ENCODE measurements around the gene MTERF4.

Gene MTERF4, protein sequence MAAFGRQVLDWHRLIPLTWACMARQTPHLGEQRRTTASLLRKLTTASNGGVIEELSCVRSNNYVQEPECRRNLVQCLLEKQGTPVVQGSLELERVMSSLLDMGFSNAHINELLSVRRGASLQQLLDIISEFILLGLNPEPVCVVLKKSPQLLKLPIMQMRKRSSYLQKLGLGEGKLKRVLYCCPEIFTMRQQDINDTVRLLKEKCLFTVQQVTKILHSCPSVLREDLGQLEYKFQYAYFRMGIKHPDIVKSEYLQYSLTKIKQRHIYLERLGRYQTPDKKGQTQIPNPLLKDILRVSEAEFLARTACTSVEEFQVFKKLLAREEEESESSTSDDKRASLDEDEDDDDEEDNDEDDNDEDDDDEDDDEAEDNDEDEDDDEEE

DNA sequence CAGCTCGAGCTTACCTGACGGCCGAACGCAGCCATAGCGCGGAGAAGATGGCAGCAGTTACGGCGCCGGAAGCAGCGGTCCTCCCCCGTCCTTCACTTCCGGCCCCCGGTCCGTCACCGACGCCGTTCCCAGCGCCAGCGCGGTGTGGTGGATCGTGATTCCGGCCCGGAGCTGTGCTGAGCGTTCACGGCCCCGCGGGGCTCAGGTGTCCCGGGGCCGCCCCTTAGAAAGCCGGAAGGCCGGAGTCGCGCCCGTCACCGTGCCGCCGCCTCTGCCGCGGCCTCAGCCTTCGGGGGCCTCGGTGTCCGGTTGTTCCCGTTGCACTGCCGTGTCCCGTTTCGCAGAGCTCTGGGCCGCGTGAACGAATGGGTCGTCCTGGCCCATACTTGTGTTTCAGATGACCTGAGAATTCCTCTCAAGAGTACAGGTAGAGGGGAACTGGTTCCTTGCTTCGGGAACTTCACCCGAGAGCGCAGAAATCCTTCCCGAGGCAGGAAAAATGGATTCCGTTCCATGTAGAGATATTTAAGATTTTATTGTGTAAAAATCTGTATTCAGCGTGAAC lies at the start of gene MTERF4:
TSS of gene MTERF4 (minus strand) at position 49 of the 565 bp plus-strand sequence. CDS start at position 35, 14 bp downstream.
- DNase-seq, result peak; percentile 50

DNA sequence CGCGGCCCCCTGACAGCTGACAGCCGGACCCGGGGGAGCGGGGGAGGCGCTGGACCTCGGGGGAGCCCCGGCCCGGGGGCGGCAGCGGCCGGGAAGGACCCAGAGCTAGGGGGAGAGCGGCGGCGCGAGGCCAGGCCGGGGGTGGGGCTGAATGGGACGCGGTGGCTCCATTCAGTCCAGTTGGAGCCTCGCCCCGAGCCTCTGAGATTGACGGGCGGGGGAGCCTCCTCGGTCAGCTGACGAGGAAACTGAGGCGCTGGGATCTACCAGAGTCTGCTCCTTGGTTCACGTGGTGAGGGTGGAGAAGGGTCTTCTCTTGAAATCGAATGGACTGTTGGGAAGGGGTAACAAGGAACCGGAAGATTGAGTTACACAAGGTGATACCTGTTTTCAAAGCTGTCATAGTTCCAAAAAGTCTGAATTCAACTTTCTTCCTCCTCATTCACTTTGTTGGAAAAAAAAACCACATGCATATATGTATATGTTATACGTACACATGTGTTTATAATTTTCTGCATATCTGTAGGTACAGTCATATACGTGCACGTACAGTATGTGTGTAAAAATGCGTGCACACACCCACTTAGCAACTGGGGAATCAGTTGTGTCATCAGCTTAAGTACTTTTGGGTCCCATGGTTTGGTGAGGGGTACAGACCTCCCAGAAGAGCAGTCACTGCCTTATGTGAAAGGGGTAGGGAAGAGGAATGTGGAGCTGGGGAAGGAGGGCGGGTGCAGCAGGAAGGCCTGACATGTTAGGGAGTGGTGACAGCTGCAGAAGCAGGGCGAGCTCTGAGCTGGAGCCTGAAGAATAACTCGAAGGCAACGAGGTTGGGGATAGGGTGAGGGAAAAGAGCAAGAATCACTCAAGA lies 48.8 kb upstream of the MTERF4 start:
- no peak for DNase-seq

DNA sequence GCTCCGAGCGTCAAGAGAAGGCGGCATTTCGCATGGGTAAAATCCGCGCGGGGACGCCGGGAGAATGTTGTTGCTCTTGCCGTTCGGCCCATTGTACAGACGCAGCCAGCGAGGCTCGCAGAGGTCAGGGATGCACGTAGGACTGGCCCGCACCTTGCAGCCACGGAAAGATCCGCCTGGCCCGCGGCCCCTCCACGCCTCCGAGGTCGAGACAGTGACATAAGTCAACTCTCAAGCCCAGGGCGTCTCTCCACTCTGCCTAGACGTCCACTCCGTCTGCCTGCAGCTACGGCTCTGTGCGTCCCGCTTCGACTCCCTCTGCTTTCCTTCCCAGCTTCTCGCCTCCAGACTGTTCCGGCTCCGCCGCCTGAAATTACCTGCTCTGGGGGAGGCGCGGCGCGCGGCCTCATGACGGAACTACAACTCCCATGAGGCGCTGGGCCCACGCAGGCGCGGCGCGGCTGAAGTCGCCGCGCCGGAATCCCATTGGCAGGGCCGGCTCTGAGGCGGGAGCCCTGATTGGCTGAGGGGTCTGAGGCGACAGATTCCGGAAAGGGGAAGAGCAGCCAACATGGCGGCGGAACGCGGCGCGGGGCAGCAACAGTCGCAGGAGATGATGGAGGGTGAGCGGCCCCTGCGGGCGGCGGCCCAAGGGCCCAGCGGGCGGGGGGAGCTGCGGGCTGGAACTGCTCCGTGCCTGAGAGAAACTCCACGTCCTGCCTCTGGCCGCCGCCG lies 48.0 kb upstream of the MTERF4 start, which contains the start of gene PPP1R7:
TSS of gene PPP1R7 (plus strand) at position 543 of the 735 bp plus-strand sequence. CDS start at position 572, 29 bp downstream.
- DNase-seq, result peak; percentile 88

DNA sequence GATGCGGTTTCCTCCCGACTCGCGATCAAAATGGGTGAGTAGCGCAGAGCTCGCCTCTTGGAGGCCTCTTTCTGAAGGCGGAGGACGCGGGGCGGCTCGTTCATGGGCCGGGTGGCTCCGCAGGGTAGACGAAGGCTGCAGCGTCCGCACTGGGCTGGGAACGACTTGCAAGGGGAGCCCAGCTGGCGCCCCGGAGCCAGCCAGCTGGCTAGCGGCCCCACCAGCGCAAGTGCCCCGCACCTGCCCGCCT lies 47.5 kb upstream of the MTERF4 start:
- DNase-seq, result no peak

DNA sequence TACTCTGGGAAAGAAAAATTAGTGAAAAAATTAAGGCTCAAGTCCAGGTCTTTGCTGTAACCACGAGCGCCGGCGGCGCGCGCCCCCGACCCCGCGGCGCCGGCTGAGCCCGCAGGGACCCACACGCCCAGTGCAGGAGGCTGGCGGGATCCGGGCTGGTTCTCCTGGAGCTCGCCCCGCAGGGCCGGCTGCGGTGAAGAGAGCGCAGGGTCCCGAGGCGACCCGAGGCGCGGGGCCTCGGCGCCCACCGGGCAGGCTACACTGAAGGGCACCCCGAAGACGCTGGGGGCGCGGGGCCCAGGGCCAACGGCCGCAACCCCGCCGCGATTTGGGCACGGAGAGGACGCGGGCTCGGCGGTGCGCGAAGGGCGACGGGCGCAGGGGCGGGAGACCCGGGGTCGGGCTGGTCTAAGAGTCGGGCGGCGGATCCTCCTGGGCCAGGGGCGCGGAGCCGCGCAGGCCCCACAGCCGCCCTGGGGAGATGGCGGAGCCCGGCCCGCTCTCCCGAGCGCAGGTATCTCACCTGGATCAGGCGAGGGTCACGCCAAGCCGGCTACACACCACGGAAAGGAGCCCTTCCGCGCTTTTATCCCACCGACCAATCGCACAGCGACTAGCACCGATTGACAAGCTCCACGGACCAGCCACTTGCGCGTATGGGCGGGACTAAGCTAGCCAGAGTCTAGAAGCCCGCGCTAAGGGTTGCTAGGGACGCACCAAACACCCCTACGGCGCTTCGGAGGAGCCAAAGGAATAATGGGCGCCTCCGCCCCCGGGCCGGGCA lies 47.0 kb upstream of the MTERF4 start, which contains the start of gene PASK:
TSS of gene PASK (minus strand) at position 582 of the 784 bp plus-strand sequence. CDS start 6,440 bp downstream, outside the sequence.
- peak; percentile 88 for DNase-seq

DNA sequence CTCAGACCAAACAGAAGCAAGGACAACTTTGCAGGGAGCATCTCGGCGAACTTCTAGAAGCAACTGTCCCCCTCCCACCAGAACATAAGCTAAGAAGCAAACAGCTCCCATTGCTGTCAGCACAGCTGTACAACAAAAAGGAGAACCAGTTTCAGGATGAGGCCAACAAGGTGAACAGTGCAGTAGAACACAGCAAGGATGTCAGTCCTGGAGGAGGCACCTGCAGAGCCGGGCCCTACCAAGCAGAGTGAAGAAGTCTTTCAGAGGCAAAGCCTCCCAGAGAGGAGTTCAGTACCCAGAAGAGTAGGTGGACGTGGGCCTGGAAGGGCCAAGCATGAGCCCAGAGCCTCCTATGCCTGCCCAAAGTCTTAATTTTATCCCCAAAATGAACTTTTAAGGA lies 46.2 kb upstream of the MTERF4 start:
- no peak for DNase-seq

DNA sequence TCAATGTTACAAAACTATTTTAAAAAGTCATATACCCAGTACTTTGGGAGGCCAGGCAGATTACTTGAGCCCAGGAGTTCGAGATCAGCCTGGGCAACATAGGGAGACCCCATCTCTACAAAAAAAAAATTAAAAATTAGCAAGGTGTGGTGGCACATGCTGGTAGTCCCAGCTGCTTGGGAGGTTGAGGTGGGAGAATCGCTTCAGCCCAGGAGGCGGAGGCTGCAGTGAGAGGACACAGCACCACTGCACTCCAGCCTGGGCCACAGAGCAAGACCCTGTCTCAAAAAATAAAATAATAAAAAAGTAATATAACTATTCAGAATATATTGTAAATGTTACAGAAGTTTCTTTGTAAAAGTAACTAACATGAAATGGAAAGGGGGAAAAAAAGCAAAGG lies 45.2 kb upstream of the MTERF4 start:
- DNase-seq, result no peak

DNA sequence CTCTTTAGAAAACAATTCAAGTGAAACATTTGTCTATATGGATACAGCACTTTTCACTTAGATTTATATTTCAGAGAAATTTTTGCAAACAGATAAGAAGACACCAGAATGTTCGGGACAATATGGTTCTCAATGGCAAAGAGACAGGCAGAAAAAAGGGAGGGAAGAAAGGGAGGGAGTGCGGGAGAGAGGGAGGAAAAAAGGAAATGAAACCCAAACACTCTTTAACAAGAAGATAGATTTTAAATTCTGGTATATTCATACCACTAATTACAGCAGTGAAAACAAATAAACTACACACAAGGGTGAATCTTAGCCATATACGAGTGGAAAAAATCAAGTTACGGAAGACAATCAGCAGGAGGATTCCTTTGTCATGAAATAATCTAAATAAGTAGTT lies 44.2 kb upstream of the MTERF4 start:
- no peak for DNase-seq

DNA sequence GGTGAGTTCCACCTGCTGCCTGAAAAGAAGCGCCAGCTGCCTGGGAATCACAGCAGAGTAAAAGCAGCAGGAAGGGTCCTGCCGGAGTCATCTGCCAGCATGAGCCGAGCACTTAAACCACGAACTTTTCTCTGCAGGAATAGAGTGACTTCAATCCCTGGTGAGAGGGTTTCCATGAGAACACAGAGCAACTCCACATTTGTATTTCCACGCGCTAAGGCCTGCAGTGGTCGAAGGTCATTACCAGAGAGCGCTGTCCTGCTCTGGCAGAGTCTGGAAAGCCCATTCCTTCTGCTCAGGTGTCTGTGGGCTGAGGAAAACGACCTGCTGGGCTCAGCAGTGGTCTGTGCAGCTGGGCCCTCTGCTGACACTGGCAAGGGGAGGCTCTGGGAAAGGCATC lies 40.5 kb upstream of the MTERF4 start:
- DNase-seq, result no peak

DNA sequence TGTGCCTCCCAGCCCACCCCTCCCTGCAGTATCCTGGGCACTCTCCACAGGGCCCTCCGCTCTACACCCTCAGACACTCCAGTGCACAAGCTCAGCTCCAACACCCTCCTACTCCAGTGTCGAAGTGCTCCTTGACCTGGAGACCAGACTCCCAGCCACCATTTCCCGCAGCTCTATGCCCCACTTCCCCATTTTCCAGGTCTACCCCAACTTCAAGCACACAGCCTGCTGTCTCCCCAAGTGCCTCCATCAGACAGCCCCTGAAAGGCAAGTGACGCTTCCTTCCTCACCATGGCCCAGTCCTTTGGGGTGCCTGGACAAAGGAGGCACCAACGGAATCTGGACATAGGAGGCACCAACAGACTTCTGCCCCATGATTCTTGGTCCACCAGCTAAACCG lies 40.0 kb upstream of the MTERF4 start:
- no peak for DNase-seq

DNA sequence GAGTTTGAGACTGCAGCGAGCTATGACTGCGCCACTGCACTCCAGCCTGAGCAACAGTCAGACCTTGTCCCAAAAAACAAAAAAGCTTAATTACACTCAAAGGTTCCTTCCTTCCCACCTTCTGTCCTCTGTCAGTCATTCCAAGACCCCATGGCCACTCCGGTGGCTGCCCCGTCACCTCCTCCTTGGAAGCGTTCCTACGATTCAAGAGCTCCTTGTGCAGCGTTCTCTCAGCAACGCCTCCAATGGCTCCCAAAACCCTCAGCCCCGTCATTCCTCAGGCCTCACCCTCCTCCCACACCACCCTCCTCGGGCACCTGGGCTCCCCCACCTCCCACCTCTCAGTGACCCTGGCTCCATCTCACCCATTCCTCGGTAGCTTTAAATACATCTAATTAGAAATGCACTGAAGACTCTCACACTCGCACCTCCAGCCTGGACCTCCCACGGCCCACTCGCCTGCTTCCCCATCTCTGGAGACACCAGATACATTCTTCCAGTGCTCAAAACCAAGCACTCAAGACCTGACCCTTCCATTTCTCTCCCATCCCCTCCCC lies 39.2 kb upstream of the MTERF4 start:
- no peak for DNase-seq

DNA sequence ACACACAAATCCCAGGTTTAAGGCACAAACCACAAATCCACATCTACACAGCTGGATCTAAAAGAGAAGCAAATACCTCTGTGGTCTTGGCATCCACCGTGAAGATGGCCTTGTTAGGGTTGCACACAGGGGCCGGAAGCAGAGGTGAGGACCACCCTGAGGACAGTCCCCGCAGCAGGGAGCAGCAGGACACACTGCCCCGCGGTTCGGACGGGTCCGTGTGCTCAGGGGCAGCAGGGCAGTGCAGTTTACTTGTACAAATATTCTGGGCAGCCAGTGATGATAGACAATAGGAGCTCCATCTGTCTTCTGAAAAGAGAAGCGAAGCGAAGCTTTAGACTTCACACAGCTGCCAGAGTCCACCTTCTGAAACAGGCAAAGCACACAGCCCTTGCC lies 38.4 kb upstream of the MTERF4 start:
- no peak for DNase-seq

DNA sequence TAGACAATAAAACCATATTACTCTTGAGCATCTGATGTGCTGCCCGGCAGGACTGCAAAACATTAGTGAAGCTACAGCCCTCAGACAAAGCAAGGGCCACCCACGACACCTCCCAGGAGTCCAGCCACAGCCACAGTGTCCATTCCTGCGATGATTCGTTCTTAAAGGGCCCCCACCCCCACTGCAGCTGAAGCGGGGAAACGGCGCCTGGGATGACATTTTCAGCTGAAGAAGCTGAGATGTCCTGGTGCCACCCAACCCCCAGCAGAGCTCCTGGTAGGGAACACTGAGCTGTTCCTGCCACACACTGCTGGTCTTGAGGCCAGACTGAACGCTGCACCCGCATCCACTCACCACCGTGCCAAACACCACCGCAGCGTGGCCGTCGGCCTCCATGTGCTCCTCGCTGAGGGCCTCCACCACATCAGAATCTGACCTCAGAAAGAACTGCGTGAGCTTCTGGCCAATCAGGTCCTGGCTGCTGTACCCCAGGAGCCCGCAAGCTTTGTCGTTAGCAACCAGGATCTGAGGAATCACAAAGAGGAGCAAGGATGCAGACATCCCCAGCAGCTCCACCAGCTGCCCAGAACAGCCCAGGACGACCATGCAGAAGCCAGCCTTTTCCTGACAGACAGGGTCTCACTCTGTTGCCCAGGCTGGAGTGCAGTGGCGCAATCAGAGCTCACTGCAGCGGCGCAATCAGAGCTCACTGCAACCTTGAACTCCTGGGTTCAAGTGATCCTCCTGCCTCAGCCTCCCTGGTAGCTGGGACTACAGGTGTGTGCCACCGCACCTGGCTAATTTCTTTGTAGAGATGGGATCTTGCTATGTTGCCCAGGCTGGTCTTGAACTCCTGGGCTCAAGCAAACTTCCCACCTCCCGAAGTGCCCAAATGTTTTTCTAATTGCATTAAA lies 37.7 kb upstream of the MTERF4 start:
- DNase-seq, result no peak

DNA sequence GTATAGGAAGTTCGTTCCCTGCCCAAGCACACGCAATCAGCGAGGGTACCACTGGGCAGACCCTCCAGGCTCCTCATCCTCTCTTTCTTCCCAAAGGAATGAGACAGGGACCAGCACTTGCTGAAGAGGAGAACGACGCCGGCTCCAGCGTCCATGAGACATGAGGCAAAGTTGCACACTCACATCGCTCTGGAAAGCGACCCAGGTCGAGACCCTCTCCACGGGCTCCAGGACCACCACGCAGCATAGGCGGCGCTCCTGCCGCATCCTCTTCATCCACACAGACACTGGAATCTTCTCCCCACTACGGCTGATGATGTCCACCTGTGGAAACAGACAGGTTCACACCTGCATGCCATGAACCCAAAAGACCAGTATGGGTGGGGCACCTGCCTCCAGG lies 36.4 kb upstream of the MTERF4 start:
- DNase-seq, result no peak

DNA sequence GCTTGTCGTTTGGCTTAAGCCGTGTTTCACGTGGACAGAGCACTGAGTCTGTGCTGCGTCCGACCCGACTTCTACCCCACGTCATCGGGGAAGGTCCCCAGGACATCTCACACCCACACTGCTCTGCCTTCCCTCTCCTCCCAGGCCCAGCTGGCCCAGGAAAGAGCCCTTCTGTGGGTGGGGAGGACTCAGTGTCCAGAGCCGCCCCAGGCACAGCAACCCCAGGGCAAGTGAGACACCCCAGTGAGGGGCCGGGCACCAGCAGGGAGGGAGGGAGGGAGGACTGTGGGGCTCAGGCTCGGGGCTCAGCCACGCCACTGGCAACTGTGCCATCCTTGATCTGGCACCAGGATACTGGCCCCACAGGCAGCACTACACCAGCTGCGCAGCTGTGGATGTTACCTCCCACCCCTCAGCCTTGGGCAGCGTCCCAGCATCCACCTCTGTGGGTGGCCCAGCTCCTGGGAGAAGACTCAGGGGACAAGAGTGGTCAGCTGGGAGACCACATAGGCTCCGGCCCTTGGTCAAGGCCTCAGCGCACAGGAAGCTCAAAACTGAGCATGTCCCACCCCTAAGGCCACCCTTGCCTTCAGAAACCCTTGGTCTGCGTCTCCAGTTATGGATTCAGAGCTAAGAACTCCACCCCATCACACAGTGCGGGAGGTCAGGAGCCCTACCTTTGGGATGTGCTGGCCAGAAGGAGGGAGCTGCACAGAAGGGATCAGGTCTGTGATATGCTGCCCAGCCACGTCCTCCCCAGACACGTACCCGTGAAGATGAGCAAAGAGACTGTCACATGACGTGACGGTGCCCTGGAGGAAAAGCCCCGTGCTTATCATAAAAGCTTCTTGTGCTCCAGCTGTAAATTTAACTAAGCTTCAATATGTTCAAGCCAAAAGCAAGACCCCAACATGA lies 35.4 kb upstream of the MTERF4 start:
- no peak for DNase-seq

DNA sequence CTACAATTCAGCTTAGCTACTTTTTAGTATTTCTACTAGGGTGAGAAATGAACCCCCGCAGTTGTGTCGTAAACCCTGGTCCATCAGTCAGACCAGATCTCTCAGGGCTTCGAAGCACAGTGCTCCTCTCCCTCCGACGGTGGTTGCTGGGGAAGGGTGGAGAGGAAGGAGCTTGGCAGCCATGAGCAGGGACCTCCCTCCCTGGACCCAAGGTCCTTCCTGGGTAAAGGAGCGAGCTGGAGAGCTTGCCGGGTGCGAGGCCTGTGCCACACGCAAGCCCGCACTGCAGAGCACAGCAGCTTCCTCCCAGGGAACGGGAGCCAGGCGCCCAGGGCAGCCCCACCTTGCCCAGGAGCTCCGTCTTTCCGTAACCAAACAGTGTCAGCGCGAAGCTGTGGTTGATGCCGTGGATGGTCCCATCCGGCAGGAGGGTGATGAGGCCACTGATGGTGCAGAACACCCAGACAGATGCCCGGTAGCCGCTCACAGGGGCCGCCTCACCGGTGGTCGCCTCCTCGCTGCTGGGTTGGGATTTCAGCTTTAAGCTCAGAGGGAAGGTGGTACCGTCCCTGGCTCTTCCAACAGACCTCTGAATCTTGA lies 34.7 kb upstream of the MTERF4 start:
- DNase-seq, result no peak

DNA sequence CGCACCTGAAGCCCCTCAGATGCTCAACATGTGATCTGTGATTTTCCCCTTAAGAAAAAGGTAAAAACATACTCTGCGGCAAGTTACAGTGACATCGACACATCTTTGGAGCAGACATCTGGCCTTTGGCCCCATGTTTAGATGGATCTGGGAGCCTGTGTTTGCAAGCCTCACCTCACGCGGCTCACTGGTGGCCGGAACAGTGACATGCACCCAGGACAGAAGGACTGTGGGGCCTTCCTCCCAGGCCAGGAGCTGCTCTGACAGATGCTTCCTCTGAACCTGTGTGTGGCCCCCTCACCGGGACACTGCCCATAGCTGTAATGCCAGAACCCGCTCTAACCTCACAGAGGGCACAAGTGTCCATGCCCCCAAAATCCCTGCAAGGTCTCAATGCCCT lies 34.1 kb upstream of the MTERF4 start:
- no peak for DNase-seq

DNA sequence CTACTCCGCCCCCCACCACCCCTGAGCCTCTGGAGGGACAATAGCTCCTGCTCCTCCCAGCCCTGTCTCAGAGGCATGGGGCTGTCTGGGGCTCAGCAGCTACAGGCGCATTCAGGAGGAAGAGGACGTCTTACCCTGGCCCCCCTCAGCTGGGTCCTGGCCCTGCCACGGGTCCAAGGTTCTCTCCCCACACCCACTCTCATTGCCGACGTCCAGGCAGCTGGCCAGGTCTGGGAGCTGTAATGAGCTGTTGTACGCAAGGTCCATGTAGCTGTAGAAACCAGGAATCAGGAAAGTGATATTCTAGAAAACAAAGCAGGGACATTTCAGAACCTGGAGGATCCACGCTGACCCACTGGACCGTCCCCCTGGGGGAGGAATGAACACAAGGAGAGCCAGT lies 33.6 kb upstream of the MTERF4 start:
- DNase-seq, result no peak

DNA sequence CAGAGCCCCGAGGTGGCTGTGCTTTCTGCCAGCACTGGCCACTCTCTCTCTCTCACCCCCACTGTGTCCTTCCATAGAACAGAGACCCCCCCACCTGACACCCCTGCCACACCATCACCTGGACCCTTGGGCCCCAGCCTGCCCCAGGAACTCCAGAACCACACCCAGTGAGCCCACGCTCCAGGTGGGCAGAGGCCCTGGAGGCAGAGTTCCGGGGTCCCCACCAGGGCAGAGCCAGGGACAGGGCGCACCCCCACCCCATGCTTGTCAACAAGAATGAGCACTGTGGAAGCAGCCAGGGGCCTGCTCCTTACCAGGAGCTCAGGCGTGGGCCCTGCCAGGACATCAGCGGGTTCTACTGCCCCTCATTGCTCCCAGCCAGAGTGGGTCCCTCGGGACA lies 32.6 kb upstream of the MTERF4 start:
- no peak for DNase-seq

All from NCI-H446 treated with DMSO at 0.1 percent for 48 hours (cell line).